Lower lobe of right lung (tissue), 2 donors: ENCODE data around the gene SLC41A1. TPM values are rescaled to one million over a fixed set of nuclear protein-coding genes. Genes with fewer than 3 reads are reported as not detected.

ENCODE experiments used
- ATAC-seq, 2 donors: fragments of 200-7000 bp; cut with Tn5 transposase; one replicate each; pipeline ENCODE4 v1.9.1; 2020 to 2022; ENCODE audit warnings: mild to moderate bottlenecking in 2 of 2, moderate library complexity in 2 of 2
- DNase-seq: peaks from one replicate; pipeline ENCODE4 v3.0.0-alpha.2; 2020
- H3K27ac ChIP-seq: fragments of 200-600 bp; one replicate; pipeline ENCODE4 v1.8.0; 2022
- H3K27me3 ChIP-seq: fragments of 200-600 bp; one replicate; pipeline ENCODE4 v1.8.0; 2022; ENCODE audit warnings: low read depth
- H3K36me3 ChIP-seq: fragments of 200-600 bp; one replicate; pipeline ENCODE4 v1.8.0; 2022; ENCODE audit warnings: mild to moderate bottlenecking
- H3K4me1 ChIP-seq: fragments of 200-600 bp; one replicate; pipeline ENCODE4 v1.8.0; 2022
- H3K4me3 ChIP-seq: fragments of 200-600 bp; one replicate; pipeline ENCODE4 v1.8.0; 2022; ENCODE audit warnings: mild to moderate bottlenecking
- H3K9me3 ChIP-seq: fragments of 200-600 bp; one replicate; pipeline ENCODE4 v1.8.0; 2022
- intact Hi-C: fragments of 100-400 bp; cut with DNase I; formaldehyde crosslinking; loops from one replicate; pipeline ENCODE4 v1.11.0; 2022
- total RNA-seq: library from RNA; stranded (reverse); fragmentation: NEBNext Ultra II Directional; extraction: Animal tissue kit (Norgen Biotek cat#: 25700); gene quantifications from one replicate; pipeline ENCODE4 v1.2.1, GENCODE V29; 2021
- TF ChIP-seq, protein P1 (sequence below): fragments of 200-600 bp; IDR thresholded peaks from one replicate; pipeline ENCODE4 v1.8.0; 2022; ENCODE audit warnings: antibody characterized with exemption, mild to moderate bottlenecking
- donor health status: DM: no; HTN: yes; CAD: no; lungs with severe emphysema.

SLC41A1 gene
- total RNA-seq, 1 donor from 2014 or later = 29.3 TPM

DNA sequence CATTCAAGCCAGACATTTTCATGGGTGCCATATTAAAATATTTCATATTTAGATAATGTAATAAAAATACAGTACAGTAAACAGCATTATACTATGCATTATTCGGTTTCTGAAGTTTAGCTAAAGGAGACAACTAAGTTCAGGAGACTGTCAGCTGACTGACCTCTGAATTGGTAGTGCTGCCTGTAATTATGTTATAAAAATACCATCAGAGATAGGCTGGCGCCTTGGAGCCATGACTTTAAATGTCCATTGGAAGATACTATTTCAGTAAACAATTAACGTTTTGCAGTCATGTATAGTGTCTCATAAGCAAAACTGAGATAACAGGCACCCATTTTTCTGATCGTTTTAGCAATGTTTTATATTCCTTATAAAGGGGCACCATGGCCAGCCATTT is 26.4 kb downstream of the SLC41A1 start:
- Histone ChIP-seq H3K36me3 (peaks cover 20% of the 10 kb centered on the region), H3K27me3 (no peaks in the 10 kb centered on the region), H3K4me3 (no peak overlapping the region), H3K4me1 (no peaks in the 10 kb centered on the region), H3K27ac (no peak overlapping the region), H3K9me3 (no peaks in the 10 kb centered on the region)
- no peak for DNase-seq
- no peak for ATAC-seq
- intact Hi-C loops = no loop called here
- TF ChIP-seq, protein P1, sequence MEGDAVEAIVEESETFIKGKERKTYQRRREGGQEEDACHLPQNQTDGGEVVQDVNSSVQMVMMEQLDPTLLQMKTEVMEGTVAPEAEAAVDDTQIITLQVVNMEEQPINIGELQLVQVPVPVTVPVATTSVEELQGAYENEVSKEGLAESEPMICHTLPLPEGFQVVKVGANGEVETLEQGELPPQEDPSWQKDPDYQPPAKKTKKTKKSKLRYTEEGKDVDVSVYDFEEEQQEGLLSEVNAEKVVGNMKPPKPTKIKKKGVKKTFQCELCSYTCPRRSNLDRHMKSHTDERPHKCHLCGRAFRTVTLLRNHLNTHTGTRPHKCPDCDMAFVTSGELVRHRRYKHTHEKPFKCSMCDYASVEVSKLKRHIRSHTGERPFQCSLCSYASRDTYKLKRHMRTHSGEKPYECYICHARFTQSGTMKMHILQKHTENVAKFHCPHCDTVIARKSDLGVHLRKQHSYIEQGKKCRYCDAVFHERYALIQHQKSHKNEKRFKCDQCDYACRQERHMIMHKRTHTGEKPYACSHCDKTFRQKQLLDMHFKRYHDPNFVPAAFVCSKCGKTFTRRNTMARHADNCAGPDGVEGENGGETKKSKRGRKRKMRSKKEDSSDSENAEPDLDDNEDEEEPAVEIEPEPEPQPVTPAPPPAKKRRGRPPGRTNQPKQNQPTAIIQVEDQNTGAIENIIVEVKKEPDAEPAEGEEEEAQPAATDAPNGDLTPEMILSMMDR = no peak

DNA sequence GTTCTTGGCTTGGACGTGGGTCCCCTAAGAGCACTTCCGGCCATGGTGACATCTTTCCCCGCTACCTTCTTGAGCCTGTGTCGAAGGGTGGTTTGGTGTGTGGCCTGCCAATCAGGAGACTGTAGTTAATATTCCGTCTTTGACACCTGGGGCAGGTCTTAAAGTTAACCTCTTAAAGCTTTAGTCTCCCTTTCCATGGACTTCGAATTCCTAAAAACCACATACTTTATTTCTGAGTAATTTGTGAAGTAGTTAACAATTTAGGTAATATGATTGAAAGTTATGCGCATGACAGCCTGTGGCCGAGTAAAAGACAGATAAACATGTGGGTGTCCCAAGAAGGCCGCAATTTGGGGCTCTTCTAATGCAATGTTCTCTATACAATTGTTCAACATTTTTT is 27.6 kb downstream of the SLC41A1 start:
- Histone ChIP-seq H3K4me1 (no peaks in the 10 kb centered on the region), H3K36me3 (peaks cover 9% of the 10 kb centered on the region), H3K4me3 (no peak overlapping the region), H3K9me3 (no peaks in the 10 kb centered on the region), H3K27me3 (no peaks in the 10 kb centered on the region), H3K27ac (no peak overlapping the region)
- TF ChIP-seq, protein P1 = no peak
- intact Hi-C loops = no loop called here
- no peak for DNase-seq
- ATAC-seq = no peak

DNA sequence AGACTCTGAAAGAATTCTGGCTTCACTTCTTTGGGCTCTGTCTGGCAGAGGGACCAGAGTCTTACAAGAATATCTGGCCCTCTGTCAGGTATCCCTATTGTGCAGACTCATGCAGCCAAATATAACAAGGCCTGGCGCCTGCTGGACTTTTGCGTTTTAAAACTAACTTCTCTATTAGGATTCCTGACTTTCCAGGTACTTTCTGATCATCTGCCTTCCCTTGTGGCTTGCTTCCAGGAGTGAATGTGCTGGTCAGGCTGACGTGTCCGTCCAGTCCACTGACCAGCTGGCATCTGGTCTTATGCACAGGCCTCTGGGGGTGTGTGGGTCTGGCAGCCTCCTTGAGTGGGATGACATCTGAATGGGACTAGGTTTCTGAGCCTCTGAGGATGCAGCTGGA is 29.1 kb downstream of the SLC41A1 start:
- no peaks in the 10 kb centered on the region for H3K9me3 ChIP-seq
- no peaks in the 10 kb centered on the region for H3K27me3 ChIP-seq
- no peak overlapping the region for H3K4me3 ChIP-seq
- ATAC-seq (no peak), DNase-seq (no peak)
- H3K4me1 ChIP-seq = no peaks in the 10 kb centered on the region
- H3K27ac ChIP-seq = no peak overlapping the region
- intact Hi-C loops = no loop called here
- no peaks in the 10 kb centered on the region for H3K36me3 ChIP-seq
- TF ChIP-seq, protein P1 = no peak

DNA sequence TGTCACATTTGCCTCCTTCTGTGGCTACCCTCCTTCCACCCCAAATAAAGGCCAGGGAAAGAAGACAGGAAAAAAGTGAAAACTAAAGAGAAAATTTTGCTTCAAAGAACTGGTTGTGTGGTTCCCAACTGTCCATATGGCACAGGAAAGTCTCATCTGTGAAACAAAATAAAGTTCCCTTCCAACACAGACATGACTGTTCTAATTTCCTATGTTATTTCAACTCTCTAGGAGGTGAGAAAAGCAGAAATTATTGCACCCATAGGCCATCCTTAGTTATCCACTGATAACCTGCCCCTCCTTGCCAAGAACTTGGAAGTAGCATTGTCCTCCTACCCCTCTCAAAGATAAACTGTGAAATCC is 29.6 kb downstream of the SLC41A1 start:
- DNase-seq = no peak
- no peaks in the 10 kb centered on the region for H3K9me3 ChIP-seq
- no peak overlapping the region for H3K4me3 ChIP-seq
- no peaks in the 10 kb centered on the region for H3K4me1 ChIP-seq
- TF ChIP-seq, protein P1 = no peak
- ATAC-seq = no peak
- no peaks in the 10 kb centered on the region for H3K36me3 ChIP-seq
- H3K27me3 ChIP-seq = no peaks in the 10 kb centered on the region
- intact Hi-C loops = no loop called here
- no peak overlapping the region for H3K27ac ChIP-seq

DNA sequence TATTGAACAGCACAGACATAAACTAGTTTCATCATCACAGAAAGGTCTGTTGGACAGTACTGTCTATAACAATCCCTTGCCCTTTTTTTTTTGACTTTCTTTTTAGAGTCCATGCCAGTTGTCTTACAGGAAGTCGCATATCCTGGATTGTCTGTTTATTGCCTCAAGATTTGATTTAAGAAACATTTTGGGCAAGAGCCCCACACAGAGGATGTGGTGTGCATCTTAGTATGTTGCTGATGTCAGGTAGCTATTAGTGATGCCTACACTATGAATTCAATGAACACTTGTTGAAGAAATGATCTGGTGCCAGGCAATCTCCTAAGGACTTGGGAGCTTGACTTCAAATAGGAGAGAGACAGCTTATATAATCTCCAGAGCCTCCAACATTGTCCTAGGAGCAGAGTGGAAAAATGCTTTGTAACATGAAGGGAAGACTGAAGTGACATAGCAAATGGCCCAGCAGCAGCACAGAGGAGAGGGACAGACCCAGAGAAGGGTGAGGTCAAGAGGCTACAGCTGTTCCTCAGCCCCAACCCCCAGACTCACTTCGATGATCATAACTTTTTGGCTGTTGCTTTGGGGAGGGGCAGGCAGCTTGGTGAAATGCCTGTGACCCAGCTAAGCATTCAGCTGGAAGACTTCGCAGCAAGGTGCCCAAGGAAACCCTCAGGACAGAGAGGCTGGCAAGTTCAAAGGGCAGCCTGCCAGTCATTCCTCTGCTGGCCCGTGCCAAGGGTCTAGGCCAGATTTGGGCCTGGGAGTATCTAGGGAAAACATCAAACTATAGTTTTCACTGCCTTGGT is 30.2 kb downstream of the SLC41A1 start:
- Histone ChIP-seq H3K27ac (no peak overlapping the region), H3K36me3 (no peaks in the 10 kb centered on the region), H3K27me3 (no peaks in the 10 kb centered on the region), H3K9me3 (no peaks in the 10 kb centered on the region), H3K4me3 (no peak overlapping the region), H3K4me1 (no peaks in the 10 kb centered on the region)
- TF ChIP-seq, protein P1 = no peak
- DNase-seq (no peak), ATAC-seq (no peak)
- intact Hi-C loops = no loop called here
